Measurements from ENCODE around the gene IL1RAPL2. TPM values are rescaled to one million over a fixed set of nuclear protein-coding genes. Genes with fewer than 3 reads are reported as not detected.

IL1RAPL2 gene
- total and polyA plus RNA-seq, 11 donors = 0.08 to 0.16 (median 0.10) TPM; not detected in 8

- intact Hi-C loops (cut with DNase I) = no loop called here
- no peak for TF ChIP-seq POLR2A (IDR thresholded peaks at IDR 0.05)
- no peak for TF ChIP-seq CTCF (IDR thresholded peaks at IDR 0.05)
- 51 to 70% (median 69%) methylated on average over 2 of the region's 2 CpGs for WGBS, 4 donors
- no peak for ATAC-seq
- Histone ChIP-seq H3K4me3 (no peak overlapping the region), H3K27me3 (peaks cover 0 to 9% (median 0%) of the 10 kb centered on the region in 9 donors), H3K36me3 (no peaks in the 10 kb centered on the region), H3K9me3 (no peaks in the 10 kb centered on the region), H3K27ac (no peak overlapping the region), H3K4me1 (no peaks in the 10 kb centered on the region)
- no peak for DNase-seq
These were observed 701.2 kb downstream of the IL1RAPL2 start for GRCh38 chrX:105267167-105267566.

- no peaks in the 10 kb centered on the region for H3K36me3 ChIP-seq
- no peak for DNase-seq
- no peak for TF ChIP-seq CTCF (IDR thresholded peaks at IDR 0.05)
- TF ChIP-seq POLR2A (IDR thresholded peaks at IDR 0.05) = no peak
- intact Hi-C loops (cut with DNase I) = no loop called here
- WGBS, 4 donors = 87 to 97% (median 90%) methylated on average over 2 of the region's 2 CpGs
- peaks cover 0 to 9% (median 0%) of the 10 kb centered on the region in 9 donors for H3K27me3 ChIP-seq
- no peak for ATAC-seq
- no peak overlapping the region for H3K4me3 ChIP-seq
- H3K27ac ChIP-seq = no peak overlapping the region
- H3K9me3 ChIP-seq = no peaks in the 10 kb centered on the region
- H3K4me1 ChIP-seq = no peaks in the 10 kb centered on the region
These were observed 703.4 kb downstream of the IL1RAPL2 start for GRCh38 chrX:105269386-105269785.

GRCh38 chrX:105273326-105273725, 707.3 kb downstream of the IL1RAPL2 start:
- TF ChIP-seq CTCF (IDR thresholded peaks at IDR 0.05) (no peak), POLR2A (IDR thresholded peaks at IDR 0.05) (no peak)
- 68 to 84% (median 71%) methylated on average over 1 of the region's 1 CpG for WGBS, 4 donors
- Histone ChIP-seq H3K4me3 (no peak overlapping the region), H3K36me3 (no peaks in the 10 kb centered on the region), H3K4me1 (no peaks in the 10 kb centered on the region), H3K27ac (no peak overlapping the region), H3K9me3 (no peaks in the 10 kb centered on the region), H3K27me3 (peaks cover 0 to 20% (median 0%) of the 10 kb centered on the region in 9 donors)
- intact Hi-C loops (cut with DNase I) = no loop called here
- DNase-seq (no peak), ATAC-seq (no peak)

GRCh38 chrX:105274091-105274490, 708.1 kb downstream of the IL1RAPL2 start:
- no peak overlapping the region for H3K4me3 ChIP-seq
- no peak overlapping the region for H3K27ac ChIP-seq
- 71 to 86% (median 81%) methylated on average over 2 of the region's 2 CpGs for WGBS, 4 donors
- no peaks in the 10 kb centered on the region for H3K9me3 ChIP-seq
- ATAC-seq (no peak), DNase-seq (no peak)
- peaks cover 0 to 24% (median 0%) of the 10 kb centered on the region in 9 donors for H3K27me3 ChIP-seq
- no peaks in the 10 kb centered on the region for H3K36me3 ChIP-seq
- H3K4me1 ChIP-seq = no peaks in the 10 kb centered on the region
- no peak for TF ChIP-seq POLR2A (IDR thresholded peaks at IDR 0.05)
- intact Hi-C loops (cut with DNase I) = no loop called here

GRCh38 chrX:105277132-105277531, 711.1 kb downstream of the IL1RAPL2 start:
- Histone ChIP-seq H3K4me1 (no peaks in the 10 kb centered on the region), H3K27me3 (peaks cover 0 to 17% (median 0%) of the 10 kb centered on the region in 9 donors), H3K36me3 (no peaks in the 10 kb centered on the region), H3K9me3 (no peaks in the 10 kb centered on the region), H3K4me3 (no peak overlapping the region), H3K27ac (no peak overlapping the region)
- 47 to 76% (median 62%) methylated on average over 1 of the region's 1 CpG for WGBS, 4 donors
- ATAC-seq (no peak), DNase-seq (no peak)
- intact Hi-C loops (cut with DNase I) = no loop called here
- TF ChIP-seq POLR2A (IDR thresholded peaks at IDR 0.05) = no peak

Data from heart left ventricle (tissue), 16 donors.